ENCODE data around the gene SV2A.
"Not testable (repeated sequence)": the region's sequence is repeated elsewhere in the genome, so short reads cannot be mapped to it uniquely, and the experiment has no call there.

Gene SV2A

GRCh38 chr1:149886396-149887195 lies 31.0 kb downstream of the SV2A start:
- H3K36me3 ChIP-seq (ENCODE audit: control insufficient read depth, insufficient read depth, low read length), result no peaks in the 10 kb centered on the region
- WGBS, 2 experiments (ENCODE audit: insufficient coverage in 2 of 2), result 0% methylated on average over 39 to 54 of the region's 62 CpGs

GRCh38 chr1:149886121-149886395 lies 31.6 kb downstream of the SV2A start:
- 0% methylated on average over 8 to 9 of the region's 19 CpGs for WGBS, 2 experiments (ENCODE audit: insufficient coverage in 2 of 2)
- peak overlapping the region; percentile 100 for H3K27ac ChIP-seq (ENCODE audit: low read depth, low read length, severe bottlenecking)
- not testable (repeated sequence) for H3K36me3 ChIP-seq (ENCODE audit: control insufficient read depth, insufficient read depth, low read length); H3K9me3 ChIP-seq (ENCODE audit: control insufficient read depth, low read length); H3K4me1 ChIP-seq (ENCODE audit: control insufficient read depth, insufficient read depth, low read length, poor library complexity, severe bottlenecking)
- H3K4me3 ChIP-seq (ENCODE audit: extremely low read depth, insufficient read depth, low read length, poor library complexity, severe bottlenecking), result peak overlapping the region; percentile 60

More at GRCh38 chr1:149886396-149887195, 31.0 kb downstream of the SV2A start:
- H3K27ac ChIP-seq (ENCODE audit: low read depth, low read length, severe bottlenecking), result peak overlapping the region; percentile 100
- no peaks in the 10 kb centered on the region for H3K9me3 ChIP-seq (ENCODE audit: control insufficient read depth, low read length)
- no peaks in the 10 kb centered on the region for H3K4me1 ChIP-seq (ENCODE audit: control insufficient read depth, insufficient read depth, low read length, poor library complexity, severe bottlenecking)
- H3K4me3 ChIP-seq (ENCODE audit: extremely low read depth, insufficient read depth, low read length, poor library complexity, severe bottlenecking), result peak overlapping the region; percentile 60

- Histone ChIP-seq H3K36me3 (ENCODE audit: control insufficient read depth, insufficient read depth, low read length) (no peaks in the 10 kb centered on the region), H3K4me3 (ENCODE audit: extremely low read depth, insufficient read depth, low read length, poor library complexity, severe bottlenecking) (peak overlapping the region; percentile 60), H3K27ac (ENCODE audit: low read depth, low read length, severe bottlenecking) (peak overlapping the region; percentile 100), H3K4me1 (ENCODE audit: control insufficient read depth, insufficient read depth, low read length, poor library complexity, severe bottlenecking) (no peaks in the 10 kb centered on the region), H3K9me3 (ENCODE audit: control insufficient read depth, low read length) (no peaks in the 10 kb centered on the region)
- 0% methylated on average over 25 to 27 of the region's 36 CpGs for WGBS, 2 experiments (ENCODE audit: insufficient coverage in 2 of 2)
These were observed 32.1 kb downstream of the SV2A start for GRCh38 chr1:149885339-149886120.

GRCh38 chr1:149884433-149885338 lies 33.0 kb downstream of the SV2A start:
- Histone ChIP-seq H3K4me1 (ENCODE audit: control insufficient read depth, insufficient read depth, low read length, poor library complexity, severe bottlenecking) (no peaks in the 10 kb centered on the region), H3K27ac (ENCODE audit: low read depth, low read length, severe bottlenecking) (peak overlapping the region; percentile 100), H3K9me3 (ENCODE audit: control insufficient read depth, low read length) (no peaks in the 10 kb centered on the region), H3K36me3 (ENCODE audit: control insufficient read depth, insufficient read depth, low read length) (no peaks in the 10 kb centered on the region), H3K4me3 (ENCODE audit: extremely low read depth, insufficient read depth, low read length, poor library complexity, severe bottlenecking) (peak overlapping the region; percentile 60)
- WGBS, 2 experiments (ENCODE audit: insufficient coverage in 2 of 2), result 6% methylated on average over 6 of the region's 9 CpGs; no CpG with 5 or more reads in 1 of the 2 experiments

- Histone ChIP-seq H3K4me3 (ENCODE audit: extremely low read depth, insufficient read depth, low read length, poor library complexity, severe bottlenecking) (no peak overlapping the region), H3K27ac (ENCODE audit: low read depth, low read length, severe bottlenecking) (no peak overlapping the region)
These were observed 33.9 kb downstream of the SV2A start for GRCh38 chr1:149883598-149884247.

GRCh38 chr1:149881876-149882275 lies 35.8 kb downstream of the SV2A start:
- Histone ChIP-seq H3K36me3 (ENCODE audit: control insufficient read depth, insufficient read depth, low read length) (no peaks in the 10 kb centered on the region), H3K4me3 (ENCODE audit: extremely low read depth, insufficient read depth, low read length, poor library complexity, severe bottlenecking) (no peak overlapping the region), H3K27ac (ENCODE audit: low read depth, low read length, severe bottlenecking) (no peak overlapping the region), H3K4me1 (ENCODE audit: control insufficient read depth, insufficient read depth, low read length, poor library complexity, severe bottlenecking) (no peaks in the 10 kb centered on the region), H3K9me3 (ENCODE audit: control insufficient read depth, low read length) (no peaks in the 10 kb centered on the region)
- WGBS, 2 experiments (ENCODE audit: insufficient coverage in 2 of 2), result 100% methylated on average over 1 of the region's 1 CpG; no CpG with 5 or more reads in 1 of the 2 experiments

More at GRCh38 chr1:149883598-149884247, 33.9 kb downstream of the SV2A start:
- WGBS, 2 experiments (ENCODE audit: insufficient coverage in 2 of 2), result 100% methylated on average over 1 of the region's 3 CpGs; no CpG with 5 or more reads in 1 of the 2 experiments
- Histone ChIP-seq H3K36me3 (ENCODE audit: control insufficient read depth, insufficient read depth, low read length) (no peaks in the 10 kb centered on the region), H3K9me3 (ENCODE audit: control insufficient read depth, low read length) (no peaks in the 10 kb centered on the region), H3K4me1 (ENCODE audit: control insufficient read depth, insufficient read depth, low read length, poor library complexity, severe bottlenecking) (no peaks in the 10 kb centered on the region)

GRCh38 chr1:149879556-149879955 lies 38.1 kb downstream of the SV2A start:
- Histone ChIP-seq H3K36me3 (ENCODE audit: control insufficient read depth, insufficient read depth, low read length) (no peaks in the 10 kb centered on the region), H3K27ac (ENCODE audit: low read depth, low read length, severe bottlenecking) (no peak overlapping the region), H3K4me3 (ENCODE audit: extremely low read depth, insufficient read depth, low read length, poor library complexity, severe bottlenecking) (no peak overlapping the region), H3K9me3 (ENCODE audit: control insufficient read depth, low read length) (no peaks in the 10 kb centered on the region), H3K4me1 (ENCODE audit: control insufficient read depth, insufficient read depth, low read length, poor library complexity, severe bottlenecking) (no peaks in the 10 kb centered on the region)
- 90 to 100% methylated on average over 1 of the region's 1 CpG for WGBS, 2 experiments (ENCODE audit: insufficient coverage in 2 of 2)

- H3K36me3 ChIP-seq (ENCODE audit: control insufficient read depth, insufficient read depth, low read length), result no peaks in the 10 kb centered on the region
- 90 to 99% methylated on average over 5 to 6 of the region's 7 CpGs for WGBS, 2 experiments (ENCODE audit: insufficient coverage in 2 of 2)
These were observed 40.3 kb downstream of the SV2A start for GRCh38 chr1:149877211-149877946.

GRCh38 chr1:149873060-149873459 lies 44.6 kb downstream of the SV2A start:
- not testable (repeated sequence) for H3K36me3 ChIP-seq (ENCODE audit: control insufficient read depth, insufficient read depth, low read length); H3K27ac ChIP-seq (ENCODE audit: low read depth, low read length, severe bottlenecking); H3K4me1 ChIP-seq (ENCODE audit: control insufficient read depth, insufficient read depth, low read length, poor library complexity, severe bottlenecking); H3K4me3 ChIP-seq (ENCODE audit: extremely low read depth, insufficient read depth, low read length, poor library complexity, severe bottlenecking); H3K9me3 ChIP-seq (ENCODE audit: control insufficient read depth, low read length)
- whole genome bisulfite sequencing, 2 experiments (ENCODE audit: insufficient coverage in 2 of 2), result no CpG with 5 or more reads among the region's 4 CpGs

More at GRCh38 chr1:149877211-149877946, 40.3 kb downstream of the SV2A start:
- no peaks in the 10 kb centered on the region for H3K4me1 ChIP-seq (ENCODE audit: control insufficient read depth, insufficient read depth, low read length, poor library complexity, severe bottlenecking)
- no peak overlapping the region for H3K4me3 ChIP-seq (ENCODE audit: extremely low read depth, insufficient read depth, low read length, poor library complexity, severe bottlenecking)
- no peak overlapping the region for H3K27ac ChIP-seq (ENCODE audit: low read depth, low read length, severe bottlenecking)
- no peaks in the 10 kb centered on the region for H3K9me3 ChIP-seq (ENCODE audit: control insufficient read depth, low read length)

All from mesodermal cell (in vitro differentiated cells).